Activated naive CD4-positive, alpha-beta T cell treated with anti-CD3 and anti-CD28 coated beads, Interleukin-2, amount 50 U/mL, for 72 hours (primary cell): ENCODE data around the gene PRRT1B. TPM values are rescaled to one million over a fixed set of nuclear protein-coding genes. Genes with fewer than 3 reads are reported as not detected.

Source experiments
- ATAC-seq, 2 donors: fragments of 150-1000 bp; cut with Tn5 transposase; 2 replicates each; pipeline ENCODE4 v1.10.0; 2021; ENCODE audit warnings: mild to moderate bottlenecking in 2 of 2, moderate library complexity in 2 of 2
- DNase-seq, 2 donors: peaks; one replicate each; pipeline ENCODE4 v3.0.0; 2021 to 2022; ENCODE audit warnings: low spot score in 2 of 2
- H3K27ac Mint-ChIP-seq, 2 donors: one replicate each; pipeline ENCODE4 v1.8.0; 2022; ENCODE audit warnings: mild to moderate bottlenecking in 2 of 2, mixed read lengths in 2 of 2
- H3K36me3 Mint-ChIP-seq, 2 donors: one replicate each; pipeline ENCODE4 v1.8.0; 2022; ENCODE audit warnings: mixed read lengths in 2 of 2
- H3K9me3 Mint-ChIP-seq, 2 donors: one replicate each; pipeline ENCODE4 v1.8.0; 2022; ENCODE audit warnings: mixed read lengths in 2 of 2
- total RNA-seq, 2 donors: library from RNA; stranded (reverse); gene quantifications; one replicate each; pipeline ENCODE4 v1.2.3, GENCODE V29; 2022

The PRRT1B gene
- total RNA-seq, 2 donors from 2014 or later = not detected

- ATAC-seq (no peak), DNase-seq (no peak)
- Mint-ChIP-seq H3K9me3 (no peaks in the 10 kb centered on the region), H3K27ac (no peak overlapping the region), H3K36me3 (peaks cover 0 to 7% of the 10 kb centered on the region in 2 donors)
Measured at GRCh38 chr9:131517761-131518190, 27.5 kb upstream of the PRRT1B start.

- Mint-ChIP-seq H3K27ac (no peak overlapping the region), H3K9me3 (no peaks in the 10 kb centered on the region), H3K36me3 (peaks cover 0 to 7% of the 10 kb centered on the region in 2 donors)
- no peak for DNase-seq
- ATAC-seq = no peak
Measured at GRCh38 chr9:131518553-131518952, 26.8 kb upstream of the PRRT1B start.

- Mint-ChIP-seq H3K9me3 (no peaks in the 10 kb centered on the region), H3K27ac (no peak overlapping the region), H3K36me3 (peaks cover 0 to 7% of the 10 kb centered on the region in 2 donors)
- ATAC-seq (no peak), DNase-seq (no peak)
Measured at GRCh38 chr9:131520503-131520902, 24.8 kb upstream of the PRRT1B start.

GRCh38 chr9:131521203-131521602 lies 24.1 kb upstream of the PRRT1B start:
- Mint-ChIP-seq H3K36me3 (peaks cover 1 to 7% of the 10 kb centered on the region in 2 donors), H3K27ac (peak overlapping the region in 1 of 2 donors; percentile 16), H3K9me3 (no peaks in the 10 kb centered on the region)
- DNase-seq = no peak
- ATAC-seq = no peak

GRCh38 chr9:131521822-131522221 lies 23.5 kb upstream of the PRRT1B start:
- ATAC-seq = no peak
- Mint-ChIP-seq H3K27ac (peak overlapping the region in 1 of 2 donors; percentile 16), H3K36me3 (peaks cover 7 to 8% of the 10 kb centered on the region in 2 donors), H3K9me3 (no peaks in the 10 kb centered on the region)
- no peak for DNase-seq

- Mint-ChIP-seq H3K9me3 (no peaks in the 10 kb centered on the region), H3K36me3 (peaks cover 7 to 8% of the 10 kb centered on the region in 2 donors), H3K27ac (peak overlapping the region in 1 of 2 donors; percentile 71)
- ATAC-seq (no peak), DNase-seq (no peak)
Measured at GRCh38 chr9:131522257-131523085, 22.9 kb upstream of the PRRT1B start.

- Mint-ChIP-seq H3K9me3 (no peaks in the 10 kb centered on the region), H3K27ac (peak overlapping the region in 1 of 2 donors; percentile 71), H3K36me3 (peaks cover 8 to 9% of the 10 kb centered on the region in 2 donors)
- ATAC-seq (no peak), DNase-seq (no peak)
Measured at GRCh38 chr9:131523086-131523388, 22.3 kb upstream of the PRRT1B start.

- H3K27ac Mint-ChIP-seq = peak overlapping the region in 1 of 2 donors; percentile 71
- H3K9me3 Mint-ChIP-seq = no peaks in the 10 kb centered on the region
- peaks cover 13 to 14% of the 10 kb centered on the region in 2 donors for H3K36me3 Mint-ChIP-seq
- DNase-seq = no peak
- ATAC-seq = peak; percentile 16 to 38
Measured at GRCh38 chr9:131523451-131524435, 21.6 kb upstream of the PRRT1B start.

GRCh38 chr9:131524665-131525315 lies 20.5 kb upstream of the PRRT1B start:
- peaks cover 9 to 13% of the 10 kb centered on the region in 2 donors for H3K36me3 Mint-ChIP-seq
- H3K27ac Mint-ChIP-seq = peak overlapping the region; percentile 65 to 71

GRCh38 chr9:131525643-131526565 lies 19.4 kb upstream of the PRRT1B start:
- ATAC-seq = no peak
- Mint-ChIP-seq H3K27ac (no peak overlapping the region), H3K36me3 (peaks cover 12 to 13% of the 10 kb centered on the region in 2 donors), H3K9me3 (no peaks in the 10 kb centered on the region)
- no peak for DNase-seq

More at GRCh38 chr9:131524665-131525315, 20.5 kb upstream of the PRRT1B start:
- DNase-seq = no peak
- no peaks in the 10 kb centered on the region for H3K9me3 Mint-ChIP-seq
- peak in 1 of 2 donors; percentile 17 for ATAC-seq

GRCh38 chr9:131528186-131528585 lies 17.1 kb upstream of the PRRT1B start:
- DNase-seq = no peak

GRCh38 chr9:131528886-131529505 lies 16.3 kb upstream of the PRRT1B start:
- Mint-ChIP-seq H3K27ac (peak overlapping the region in 1 of 2 donors; percentile 70), H3K36me3 (peaks cover 12 to 13% of the 10 kb centered on the region in 2 donors), H3K9me3 (no peaks in the 10 kb centered on the region)
- no peak for ATAC-seq
- DNase-seq = no peak

More at GRCh38 chr9:131528186-131528585, 17.1 kb upstream of the PRRT1B start:
- no peak for ATAC-seq
- Mint-ChIP-seq H3K27ac (peak overlapping the region in 1 of 2 donors; percentile 82), H3K9me3 (no peaks in the 10 kb centered on the region), H3K36me3 (peaks cover 12 to 13% of the 10 kb centered on the region in 2 donors)

- peak overlapping the region; percentile 70 to 74 for H3K27ac Mint-ChIP-seq
- peaks cover 12 to 13% of the 10 kb centered on the region in 2 donors for H3K36me3 Mint-ChIP-seq
- H3K9me3 Mint-ChIP-seq = no peaks in the 10 kb centered on the region
Measured at GRCh38 chr9:131529597-131530545, 15.5 kb upstream of the PRRT1B start.

GRCh38 chr9:131530546-131530919 lies 14.8 kb upstream of the PRRT1B start:
- Mint-ChIP-seq H3K27ac (peak overlapping the region; percentile 70 to 74), H3K36me3 (peaks cover 12 to 13% of the 10 kb centered on the region in 2 donors), H3K9me3 (no peaks in the 10 kb centered on the region)
- ATAC-seq (peak; percentile 16 to 29), DNase-seq (no peak)

More at GRCh38 chr9:131529597-131530545, 15.5 kb upstream of the PRRT1B start:
- ATAC-seq = no peak
- no peak for DNase-seq
